H9 (cell line): ENCODE measurements around the gene RYR3. TPM values are rescaled to one million over a fixed set of nuclear protein-coding genes. Genes with fewer than 3 reads are reported as not detected.

Source experiments
- DNase-seq: peaks from one replicate; pipeline ENCODE4 v3.0.0-alpha.2; 2017
- H2AFZ ChIP-seq: one replicate; pipeline ENCODE4 v1.6.1; 2013; ENCODE audit warnings: mild to moderate bottlenecking, low read length, control low read depth, moderate library complexity
- H2AK5ac ChIP-seq: 2 replicates; pipeline ENCODE4 v1.6.1; 2013; ENCODE audit warnings: low read length, control low read depth, mixed read lengths; ENCODE audit not compliant: insufficient read length
- H2BK120ac ChIP-seq: one replicate; pipeline ENCODE4 v1.6.1; 2013; ENCODE audit warnings: low read depth, mild to moderate bottlenecking, low read length, control low read depth, inconsistent platforms; ENCODE audit not compliant: poor library complexity, severe bottlenecking
- H2BK12ac ChIP-seq: 2 replicates; pipeline ENCODE4 v1.6.1; 2013; ENCODE audit warnings: low read length, control low read depth, mixed read lengths, low read depth; ENCODE audit not compliant: insufficient read length
- H2BK15ac ChIP-seq: 2 replicates; pipeline ENCODE4 v1.6.1; 2013; ENCODE audit warnings: low read depth, low read length, control low read depth
- H2BK20ac ChIP-seq: one replicate; pipeline ENCODE4 v1.6.1; 2013; ENCODE audit warnings: low read depth, mild to moderate bottlenecking, low read length, control low read depth, inconsistent platforms; ENCODE audit not compliant: poor library complexity, severe bottlenecking
- H2BK5ac ChIP-seq: 2 replicates; pipeline ENCODE4 v1.6.1; 2013; ENCODE audit warnings: low read length, control low read depth, mixed read lengths; ENCODE audit not compliant: insufficient read length
- H3K14ac ChIP-seq: 2 replicates; pipeline ENCODE4 v1.6.1; 2013; ENCODE audit warnings: low read length, control low read depth; ENCODE audit not compliant: insufficient read depth
- H3K18ac ChIP-seq: 2 replicates; pipeline ENCODE4 v1.6.1; 2013; ENCODE audit warnings: low read depth, mild to moderate bottlenecking, mixed read lengths, low read length, control low read depth; ENCODE audit not compliant: insufficient read length
- H3K23ac ChIP-seq: 2 replicates; pipeline ENCODE4 v1.6.1; 2013; ENCODE audit warnings: low read length, control low read depth, mixed read lengths, low read depth; ENCODE audit not compliant: insufficient read length
- H3K23me2 ChIP-seq: 2 replicates; pipeline ENCODE4 v1.6.1; 2013; ENCODE audit warnings: low read depth, mild to moderate bottlenecking, mixed read lengths, low read length, control low read depth; ENCODE audit not compliant: insufficient read length, poor library complexity, severe bottlenecking
- H3K27ac ChIP-seq: 2 replicates; pipeline ENCODE4 v1.5.1; 2013; ENCODE audit warnings: low read length, control low read depth, mixed read lengths, low read depth; ENCODE audit not compliant: insufficient read length
- H3K27me3 ChIP-seq: 2 replicates; pipeline ENCODE4 v1.6.1; 2013; ENCODE audit warnings: low read length, control low read depth, inconsistent platforms; ENCODE audit not compliant: insufficient read depth
- H3K4ac ChIP-seq: 2 replicates; pipeline ENCODE4 v1.6.1; 2013; ENCODE audit warnings: low read depth, mild to moderate bottlenecking, control low read depth, inconsistent platforms, low read length, moderate library complexity
- H3K4me1 ChIP-seq: 2 replicates; pipeline ENCODE4 v1.6.1; 2013; ENCODE audit warnings: low read length, control low read depth, inconsistent platforms; ENCODE audit not compliant: insufficient read depth
- H3K4me2 ChIP-seq: 2 replicates; pipeline ENCODE4 v1.6.1; 2013; ENCODE audit warnings: low read length, control low read depth, mixed read lengths; ENCODE audit not compliant: insufficient read length, insufficient read depth
- H3K56ac ChIP-seq: 2 replicates; pipeline ENCODE4 v1.6.1; 2013; ENCODE audit warnings: low read depth, mild to moderate bottlenecking, mixed read lengths, low read length, control low read depth; ENCODE audit not compliant: insufficient read length
- H3K79me1 ChIP-seq: 2 replicates; pipeline ENCODE4 v1.6.1; 2013; ENCODE audit warnings: low read depth, mild to moderate bottlenecking, moderate library complexity, low read length, control low read depth, inconsistent platforms; ENCODE audit not compliant: insufficient read depth, poor library complexity, severe bottlenecking
- H3K79me2 ChIP-seq: 2 replicates; pipeline ENCODE4 v1.6.1; 2013; ENCODE audit warnings: low read length, control low read depth, inconsistent platforms; ENCODE audit not compliant: insufficient read depth
- H3K9ac ChIP-seq: 2 replicates; pipeline ENCODE4 v1.6.1; 2013; ENCODE audit warnings: low read length, control low read depth, mixed read lengths; ENCODE audit not compliant: insufficient read length; ENCODE audit errors: extremely low read depth
- H3K9me3 ChIP-seq: one replicate; pipeline ENCODE4 v1.6.1; 2013; ENCODE audit warnings: low read depth, low read length, inconsistent platforms; ENCODE audit not compliant: control insufficient read depth
- H3T11ph ChIP-seq: one replicate; pipeline ENCODE4 v1.6.1; 2013; ENCODE audit warnings: mild to moderate bottlenecking, low read length, control low read depth, inconsistent platforms
- H4K20me1 ChIP-seq: one replicate; pipeline ENCODE4 v1.6.1; 2013; ENCODE audit not compliant: control insufficient read depth, insufficient read length, insufficient read depth
- H4K5ac ChIP-seq: 2 replicates; pipeline ENCODE4 v1.6.1; 2013; ENCODE audit warnings: low read depth, mild to moderate bottlenecking, mixed read lengths, low read length, control low read depth; ENCODE audit not compliant: insufficient read length
- H4K8ac ChIP-seq: replicated peaks from 2 replicates; pipeline ENCODE4 v1.6.1; 2013; ENCODE audit warnings: low read length, control low read depth, mixed read lengths, low read depth; ENCODE audit not compliant: insufficient read length
- H4K91ac ChIP-seq: 2 replicates; pipeline ENCODE4 v1.6.1; 2013; ENCODE audit warnings: low read depth, mild to moderate bottlenecking, moderate library complexity, mixed read lengths, low read length, control low read depth; ENCODE audit not compliant: insufficient read length
- H3K27ac Mint-ChIP-seq, 3 experiments: 2 replicates in 2 of 3; 3 replicates in 1 of 3; pipeline ENCODE4 v1.8.0; 2020 to 2021; ENCODE audit warnings: mixed read lengths in 3 of 3, mild to moderate bottlenecking in 1 of 3, moderate library complexity in 1 of 3
- H3K27me3 Mint-ChIP-seq: 2 replicates; pipeline ENCODE4 v1.8.0; 2021; ENCODE audit warnings: low read depth, mild to moderate bottlenecking, moderate library complexity, mixed read lengths
- H3K36me3 Mint-ChIP-seq, 3 experiments: 2 replicates in 2 of 3; 3 replicates in 1 of 3; pipeline ENCODE4 v1.8.0; 2020 to 2021; ENCODE audit warnings: low read depth in 3 of 3, mixed read lengths in 3 of 3; ENCODE audit not compliant: insufficient read depth in 1 of 3
- H3K4me1 Mint-ChIP-seq, 2 experiments: 2 replicates each; pipeline ENCODE4 v1.8.0; 2020; ENCODE audit warnings: mixed read lengths in 2 of 2
- H3K4me3 Mint-ChIP-seq, 2 experiments: 2 replicates in 1 of 2; 3 replicates in 1 of 2; pipeline ENCODE4 v1.8.0; 2020 to 2021; ENCODE audit warnings: mild to moderate bottlenecking in 2 of 2, mixed read lengths in 2 of 2, moderate library complexity in 1 of 2
- H3K9me3 Mint-ChIP-seq, 2 experiments: 2 replicates in 1 of 2; 3 replicates in 1 of 2; pipeline ENCODE4 v1.8.0; 2020; ENCODE audit warnings: mild to moderate bottlenecking in 2 of 2, mixed read lengths in 2 of 2, moderate library complexity in 1 of 2
- CTCF ChIP-seq: fragments of 200-600 bp; sonication (generic); conservative IDR thresholded peaks from 3 replicates; pipeline ENCODE4 v1.8.0; 2021; ENCODE audit warnings: antibody characterized with exemption, mild to moderate bottlenecking
- WGBS: extraction: QIAGEN DNeasy Blood & Tissue Kit; methylation state at CpG from one replicate; pipeline ENCODE4 v1.1.7; 2013; ENCODE audit warnings: missing lambda C conversion rate, low lambda C conversion rate, mixed read lengths; ENCODE audit not compliant: insufficient read length; ENCODE audit errors: extremely low coverage; 5-methylcytosine and 5-hydroxymethylcytosine counted together
- total RNA-seq: library from RNA; stranded (reverse); gene quantifications from 2 replicates; pipeline ENCODE4 v1.2.1, GENCODE V29; 2021

Gene RYR3
- total RNA-seq, 1 experiment from 2014 or later, result 0.85 TPM

GRCh38 chr15:33737687-33738601 lies 427.2 kb downstream of the RYR3 start:
- no peak overlapping the region for H4K8ac ChIP-seq
- H2AFZ ChIP-seq, result no peak overlapping the region
- no peaks in the 10 kb centered on the region for H3K27me3 ChIP-seq
- H3K27ac Mint-ChIP-seq, result peak overlapping the region; percentile 4 to 80 (median 32); a peak in 3 of 7 replicates
- H3K79me1 ChIP-seq, result no peaks in the 10 kb centered on the region
- no peak overlapping the region; the same call in 1 of the 2 replicates for H3K14ac ChIP-seq
- peak overlapping the region; percentile 19 for H2BK120ac ChIP-seq
- no peak overlapping the region for H2AK5ac ChIP-seq
- H2BK12ac ChIP-seq, result no peak overlapping the region
- no peak overlapping the region for H3K56ac ChIP-seq
- peak overlapping the region; percentile 62 for H3K4me2 ChIP-seq
- no peak overlapping the region for H3K18ac ChIP-seq
- no peak overlapping the region for H2BK15ac ChIP-seq
- no peaks in the 10 kb centered on the region for H3K27me3 Mint-ChIP-seq
- peaks cover 12 to 14% of the 10 kb centered on the region in 2 experiments for H3K4me1 Mint-ChIP-seq
- no peaks in the 10 kb centered on the region for H3K9me3 Mint-ChIP-seq
- H3T11ph ChIP-seq, result no peak overlapping the region
- H3K27ac ChIP-seq, result no peak overlapping the region
- H3K23me2 ChIP-seq, result no peaks in the 10 kb centered on the region
- no peak overlapping the region for H2BK5ac ChIP-seq
- H3K4me1 ChIP-seq, result peaks cover 7% of the 10 kb centered on the region; the same call in 1 of the 2 replicates
- no peaks in the 10 kb centered on the region for H4K20me1 ChIP-seq
- no peaks in the 10 kb centered on the region for H3K79me2 ChIP-seq
- WGBS, result no CpG with 5 or more reads among the region's 15 CpGs
- no peak overlapping the region for H3K4ac ChIP-seq
- no peak overlapping the region for H4K91ac ChIP-seq
- peak; percentile 84 for TF ChIP-seq CTCF
- no peak overlapping the region for H4K5ac ChIP-seq
- no peak overlapping the region for H2BK20ac ChIP-seq
- H3K23ac ChIP-seq, result no peak overlapping the region
- H3K9ac ChIP-seq, result no peak overlapping the region
- H3K9me3 ChIP-seq, result no peaks in the 10 kb centered on the region
- H3K4me3 Mint-ChIP-seq, result peak overlapping the region; percentile 40 to 76
- no peaks in the 10 kb centered on the region for H3K36me3 Mint-ChIP-seq
- DNase-seq, result peak; percentile 74
